DND-41 (cell line): ENCODE data around the gene ZNF175.

Source experiments
- CTCF ChIP-seq: IDR thresholded peaks from 2 replicates; pipeline ENCODE4 v1.5.1; 2012; ENCODE audit warnings: borderline replicate concordance, low read length, moderate library complexity, mild to moderate bottlenecking; ENCODE audit not compliant: poor library complexity, severe bottlenecking; ENCODE audit errors: extremely low read depth
- EZH2 ChIP-seq: IDR thresholded peaks from 3 replicates; pipeline ENCODE4 v1.6.1; 2012; ENCODE audit warnings: borderline replicate concordance, low read depth, mild to moderate bottlenecking, moderate library complexity, low read length, inconsistent platforms; ENCODE audit not compliant: severe bottlenecking

- TF ChIP-seq CTCF = no peak
- TF ChIP-seq EZH2 = no peak
Observed at GRCh38 chr19:51567583-51567982, 3.5 kb upstream of the ZNF175 start.
